ENCODE data around the gene EVA1B. TPM values are rescaled to one million over a fixed set of nuclear protein-coding genes. Genes with fewer than 3 reads are reported as not detected.

The EVA1B gene
- total RNA-seq, 1 experiment from 2014 or later = 5.5 TPM

DNA sequence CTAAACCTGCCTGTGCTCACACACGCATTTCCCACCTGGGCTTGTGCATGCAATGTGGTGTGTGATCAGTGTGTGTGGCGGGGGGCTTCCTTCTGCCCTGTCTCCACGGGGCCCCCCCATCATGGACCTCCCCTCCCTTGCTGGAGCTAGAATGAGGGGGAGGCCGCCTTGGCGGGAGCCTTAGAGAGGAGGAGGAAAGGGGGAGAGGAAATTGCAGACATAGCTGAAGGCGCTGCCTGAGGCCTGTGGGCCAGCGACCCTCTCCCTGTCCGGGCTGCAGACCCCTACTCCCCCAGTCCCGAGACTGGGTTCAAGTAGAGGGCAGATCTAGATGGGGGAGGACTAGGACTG is 883 bp upstream of the EVA1B start:
- Mint-ChIP-seq H3K27me3 (ENCODE audit: low read depth) (peaks cover 40% of the 10 kb centered on the region), H3K4me1 (peaks cover 21 to 22% of the 10 kb centered on the region in 2 experiments), H3K4me3 (peak overlapping the region; percentile 63 to 87), H3K9me3 (no peaks in the 10 kb centered on the region; a peak in 2 of 5 replicates), H3K27ac (no peak overlapping the region), H3K36me3 (ENCODE audit: insufficient read depth in 1 of 3, low read depth in 3 of 3) (peaks cover 0 to 2% (median 0%) of the 10 kb centered on the region in 3 experiments; a peak in 3 of 7 replicates)
- no peak for DNase-seq
- Histone ChIP-seq H3K27me3 (ENCODE audit: insufficient read depth, low read length) (no peaks in the 10 kb centered on the region), H3K23me2 (ENCODE audit: insufficient read length, low read depth, low read length, poor library complexity, severe bottlenecking) (peaks cover 32% of the 10 kb centered on the region), H2BK120ac (ENCODE audit: low read depth, low read length, poor library complexity, severe bottlenecking) (no peak overlapping the region), H2BK15ac (ENCODE audit: low read depth, low read length) (no peak overlapping the region), H2AFZ (ENCODE audit: low read length) (no peak overlapping the region), H2BK12ac (ENCODE audit: insufficient read length, low read depth, low read length) (peak overlapping the region; percentile 53), H2AK5ac (ENCODE audit: insufficient read length, low read length) (no peak overlapping the region), H3K4ac (ENCODE audit: low read depth, low read length) (no peak overlapping the region), H3K56ac (ENCODE audit: insufficient read length, low read depth, low read length) (no peak overlapping the region), H2BK20ac (ENCODE audit: low read depth, low read length, poor library complexity, severe bottlenecking) (no peak overlapping the region), H3K9me3 (ENCODE audit: control insufficient read depth, low read depth, low read length) (no peaks in the 10 kb centered on the region), H3K18ac (ENCODE audit: insufficient read length, low read depth, low read length) (peak overlapping the region; percentile 49), H3T11ph (ENCODE audit: low read length) (no peak overlapping the region), H3K27ac (ENCODE audit: insufficient read length, low read depth, low read length) (no peak overlapping the region), H4K8ac (replicated peaks; ENCODE audit: insufficient read length, low read depth, low read length) (no peak overlapping the region), H4K20me1 (ENCODE audit: control insufficient read depth, insufficient read depth, insufficient read length) (peaks cover 5% of the 10 kb centered on the region), H4K5ac (ENCODE audit: insufficient read length, low read depth, low read length) (no peak overlapping the region), H3K79me1 (ENCODE audit: insufficient read depth, low read depth, low read length, poor library complexity, severe bottlenecking) (no peaks in the 10 kb centered on the region), H2BK5ac (ENCODE audit: insufficient read length, low read length) (no peak overlapping the region), H4K91ac (ENCODE audit: insufficient read length, low read depth, low read length) (no peak overlapping the region), H3K23ac (ENCODE audit: insufficient read length, low read depth, low read length) (no peak overlapping the region), H3K14ac (ENCODE audit: insufficient read depth, low read length) (no peak overlapping the region; the same call in 1 of the 2 replicates), H3K4me1 (ENCODE audit: insufficient read depth, low read length) (no peaks in the 10 kb centered on the region), H3K4me2 (ENCODE audit: insufficient read depth, insufficient read length, low read length) (peak overlapping the region; percentile 51), H3K9ac (ENCODE audit: extremely low read depth, insufficient read length, low read length) (no peak overlapping the region), H3K79me2 (ENCODE audit: insufficient read depth, low read length) (no peaks in the 10 kb centered on the region)
- TF ChIP-seq CTCF (conservative IDR thresholded peaks at IDR 0.05) = no peak
- WGBS (ENCODE audit: extremely low coverage, insufficient read length, low lambda C conversion rate) = no CpG with 5 or more reads among the region's 9 CpGs

Data from H9 (cell line).